GM21423 (cell line): ENCODE results near the gene MYPN.
"Not testable (repeated sequence)": the region's sequence is repeated elsewhere in the genome, so short reads cannot be mapped to it uniquely, and the experiment has no call there.

Source experiments
- ATAC-seq: cut with Tn5 transposase; IDR thresholded peaks from one replicate; pipeline ENCODE4 v1.9.1; 2021; ENCODE audit warnings: mild to moderate bottlenecking, moderate library complexity; ENCODE audit not compliant: unreplicated experiment

The MYPN gene

DNA sequence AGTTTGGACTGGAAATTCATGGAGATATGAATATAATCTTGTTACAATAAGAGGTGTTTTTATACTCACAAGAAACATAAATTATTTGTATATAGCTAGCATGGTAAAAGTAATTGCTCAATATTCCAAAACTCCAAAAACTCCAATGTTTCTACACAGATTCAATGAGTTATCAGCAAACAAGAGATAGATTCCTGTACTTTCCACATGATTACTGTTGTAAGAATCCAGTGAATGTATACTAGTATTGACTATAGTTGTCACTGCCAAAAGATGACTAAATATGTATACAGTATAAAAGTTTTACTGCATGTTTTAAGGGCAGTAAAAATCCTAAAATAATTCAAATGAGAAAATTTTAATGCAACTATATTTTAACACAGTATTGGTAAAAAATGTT, 111.9 kb downstream of the MYPN start:
- no peak for ATAC-seq

- no peak for ATAC-seq
Measured at GRCh38 chr10:68222391-68222790, 113.1 kb downstream of the MYPN start.

DNA sequence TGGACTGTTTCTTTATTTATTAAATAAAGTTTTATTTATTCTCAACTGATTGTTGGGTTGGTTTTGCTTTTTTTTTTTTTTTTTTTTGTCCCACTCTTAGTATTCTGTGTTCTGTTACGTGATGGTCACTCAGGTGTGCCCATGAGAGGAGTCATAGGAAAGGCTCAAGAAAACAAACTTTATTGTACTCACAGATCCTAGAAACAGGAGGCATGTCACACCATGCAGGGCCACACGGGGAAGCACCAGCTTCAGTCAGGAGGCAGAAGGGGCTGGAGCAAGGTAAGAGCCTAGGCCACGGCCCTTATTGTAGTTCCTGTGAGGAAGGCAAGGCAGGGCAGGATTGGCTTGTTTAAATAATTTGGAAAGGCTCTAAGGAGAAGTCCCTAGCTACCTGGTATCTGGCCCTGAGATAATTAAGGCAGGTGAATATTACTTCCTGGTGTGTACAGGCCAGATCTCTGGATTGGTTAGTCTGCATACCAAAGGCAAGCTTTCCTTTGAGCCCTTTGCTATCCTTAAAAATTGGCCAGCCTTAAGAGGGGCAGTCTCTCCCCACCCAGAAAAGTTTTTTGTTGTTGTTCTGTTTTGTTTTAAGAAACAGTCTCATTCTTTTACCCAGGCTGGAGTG, 114.4 kb downstream of the MYPN start:
- ATAC-seq: no peak

DNA sequence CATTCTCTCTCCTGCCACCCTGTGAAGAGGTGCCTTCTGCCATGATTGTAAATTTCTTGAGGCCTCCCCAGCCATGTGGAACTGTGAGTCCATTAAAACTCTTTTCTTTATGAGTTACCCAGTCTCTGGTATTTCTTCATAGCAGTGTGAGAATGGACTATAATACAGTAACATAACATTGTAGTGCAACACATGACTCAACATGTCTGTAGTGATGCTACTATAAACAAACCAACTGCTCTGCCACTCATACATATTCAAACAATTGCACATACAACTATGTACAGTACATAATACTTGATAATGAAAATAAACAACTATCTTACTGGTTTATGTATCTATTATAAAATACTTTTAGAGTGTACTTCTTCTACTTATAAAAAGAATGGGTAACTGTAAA, 115.5 kb downstream of the MYPN start:
- ATAC-seq: no peak

- no peak for ATAC-seq
Measured at GRCh38 chr10:68230268-68230667, 121.0 kb downstream of the MYPN start.

- ATAC-seq: peak; percentile 81
Measured at GRCh38 chr10:68231106-68231816, 122.0 kb downstream of the MYPN start.

DNA sequence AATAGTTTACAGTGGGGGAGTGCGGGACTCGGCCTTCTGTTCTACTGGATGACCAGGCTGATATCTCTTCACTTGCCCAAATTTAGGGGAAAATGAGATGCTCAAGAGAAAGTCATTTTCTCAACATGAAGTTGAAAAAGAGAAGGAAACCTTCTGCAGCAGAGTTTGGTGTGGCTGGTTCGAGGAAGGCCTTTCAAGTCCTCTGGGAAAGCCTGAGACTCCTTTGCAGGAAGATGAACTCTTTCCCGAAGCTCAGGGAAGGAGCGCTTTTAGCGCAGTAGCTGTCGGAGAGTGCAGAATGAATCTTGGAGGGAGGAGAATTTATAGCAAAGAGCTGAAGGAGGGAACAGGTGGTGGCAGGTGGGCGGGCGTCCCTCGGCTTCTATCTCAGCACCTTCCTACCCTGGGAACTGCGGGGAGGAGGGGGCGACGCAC, 122.5 kb downstream of the MYPN start, which contains the start of gene ATOH7:
Gene ATOH7, minus strand, starts transcription at position 297 of the 435 bp plus-strand sequence. CDS start 436 bp downstream, outside the sequence.
- ATAC-seq: no peak

GRCh38 chr10:68233046-68233445, 123.8 kb downstream of the MYPN start:
- ATAC-seq: no peak

DNA sequence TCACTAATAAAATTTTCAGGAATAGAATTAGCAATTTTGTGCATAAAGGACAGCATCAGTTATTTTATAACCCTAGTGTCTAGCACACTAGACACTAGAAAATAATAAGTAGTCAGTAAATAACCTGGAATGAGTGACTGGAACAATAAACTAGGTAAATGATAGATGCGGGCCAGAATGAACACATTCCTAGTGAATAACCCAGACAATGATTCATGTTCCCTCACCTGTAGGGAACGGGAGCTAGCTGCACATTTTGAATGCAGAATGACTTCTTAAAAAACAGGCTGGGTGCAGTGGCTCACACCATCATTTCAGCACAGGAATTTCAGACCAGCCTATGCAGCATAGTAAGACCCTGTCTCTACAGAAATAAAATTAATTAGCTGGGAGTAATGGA, 125.8 kb downstream of the MYPN start:
- no peak for ATAC-seq

GRCh38 chr10:68235581-68235980, 126.3 kb downstream of the MYPN start:
- ATAC-seq: no peak

DNA sequence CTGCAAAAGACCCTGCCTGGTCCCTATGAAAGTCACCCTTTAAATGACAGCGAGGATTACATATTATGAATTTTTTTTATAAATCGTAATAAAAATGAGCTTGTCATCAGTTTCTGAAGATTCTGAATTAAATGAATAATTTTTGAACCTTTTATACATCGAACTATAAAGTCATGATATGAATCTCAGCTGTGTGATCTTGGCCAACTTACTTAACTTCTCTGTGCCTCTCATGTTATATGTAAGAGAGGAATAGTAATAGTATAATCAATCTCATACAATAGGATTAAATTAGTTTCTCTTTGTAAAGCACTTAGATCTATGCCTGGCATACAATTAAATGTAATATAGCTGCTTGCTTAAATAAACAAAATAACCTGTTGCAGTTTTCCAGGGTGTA, 127.9 kb downstream of the MYPN start:
- no peak for ATAC-seq

DNA sequence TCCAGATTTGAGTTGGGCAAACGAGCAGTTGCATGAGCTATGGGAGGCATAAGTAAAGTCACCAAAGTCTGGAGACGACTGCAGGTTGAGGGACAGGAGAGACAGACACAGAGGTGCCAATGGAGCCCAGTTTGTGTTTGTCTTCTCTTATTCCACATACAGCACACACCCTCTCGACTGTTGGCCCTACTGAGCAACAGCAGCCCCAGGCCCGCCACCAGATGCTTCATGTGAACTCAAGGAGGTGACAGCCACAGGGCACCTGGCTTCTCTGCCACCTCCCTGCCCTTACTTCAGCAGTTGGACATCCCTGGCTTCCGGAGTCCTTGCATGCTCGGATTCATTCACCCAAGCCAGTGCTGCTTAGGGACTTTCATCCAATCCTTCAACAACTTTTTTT, 129.1 kb downstream of the MYPN start:
- no peak for ATAC-seq

DNA sequence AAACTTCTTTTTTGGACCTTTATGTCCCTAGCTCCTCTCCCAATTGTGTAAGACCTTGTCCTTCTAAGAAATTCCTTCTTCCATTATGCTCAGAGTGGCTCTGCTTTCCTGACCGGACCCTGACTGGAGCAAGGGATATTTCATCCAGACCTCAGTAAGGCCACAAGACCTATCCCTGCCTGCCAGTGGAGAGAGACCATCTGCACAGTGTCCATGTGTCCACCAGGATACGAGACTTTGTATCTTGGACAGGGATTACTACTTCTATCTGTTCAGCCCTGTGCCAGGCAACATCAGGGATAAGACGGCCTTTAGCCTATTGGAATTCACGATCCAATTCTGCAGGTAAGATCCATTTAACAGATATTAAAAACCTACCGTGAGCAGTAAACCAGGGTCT, 129.8 kb downstream of the MYPN start:
- no peak for ATAC-seq

DNA sequence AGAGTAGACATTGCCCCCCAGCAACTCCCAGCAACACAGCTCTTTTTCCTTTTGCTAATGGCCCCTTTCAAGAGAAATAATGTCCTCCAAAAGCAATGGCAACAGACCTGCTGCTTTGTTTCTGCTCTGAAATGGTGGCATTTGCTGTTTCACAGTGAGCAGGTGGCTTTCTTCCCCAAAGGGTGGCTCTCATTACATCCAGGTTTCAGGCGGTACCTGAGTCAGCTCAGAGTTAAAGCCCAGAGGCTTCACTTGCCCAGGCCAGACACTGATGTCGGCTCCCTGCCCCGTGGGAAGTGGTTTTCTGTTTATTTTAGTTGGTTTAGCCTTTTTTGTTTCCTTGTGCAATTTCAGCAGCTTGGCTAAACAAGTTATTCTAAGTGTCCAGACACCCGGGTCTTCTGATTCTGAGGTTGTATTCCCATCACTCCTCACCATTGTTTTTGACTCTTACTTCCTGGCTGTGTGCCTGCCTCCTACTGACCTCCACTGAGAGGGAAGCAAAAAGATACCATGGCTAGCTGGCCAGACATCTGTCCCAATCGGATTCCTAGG, 130.4 kb downstream of the MYPN start:
- no peak for ATAC-seq

- ATAC-seq: no peak
Measured at GRCh38 chr10:68242051-68242450, 132.8 kb downstream of the MYPN start.

GRCh38 chr10:68246397-68246796, 137.1 kb downstream of the MYPN start:
- ATAC-seq: not testable (repeated sequence)

DNA sequence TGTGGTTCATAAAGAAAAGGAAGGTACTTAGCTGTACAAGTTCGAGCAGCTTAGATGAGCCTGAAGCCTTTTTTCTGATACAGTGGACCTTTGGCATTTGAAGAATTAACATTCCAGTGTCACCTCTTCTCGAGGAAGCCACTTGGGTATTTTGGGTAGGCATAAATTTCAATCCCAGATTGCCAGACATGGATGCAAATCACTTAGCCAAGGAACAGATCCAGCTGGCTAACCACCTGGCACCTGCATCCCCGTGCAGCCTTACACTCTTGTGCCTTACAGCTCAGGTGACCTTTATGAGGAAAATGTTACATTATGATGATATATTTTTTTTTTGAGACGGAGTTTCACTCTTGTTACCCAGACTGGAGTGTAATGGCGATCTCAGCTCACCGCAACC, 138.6 kb downstream of the MYPN start:
- ATAC-seq: no peak

- no peak for ATAC-seq
Measured at GRCh38 chr10:68249297-68249696, 140.0 kb downstream of the MYPN start.

DNA sequence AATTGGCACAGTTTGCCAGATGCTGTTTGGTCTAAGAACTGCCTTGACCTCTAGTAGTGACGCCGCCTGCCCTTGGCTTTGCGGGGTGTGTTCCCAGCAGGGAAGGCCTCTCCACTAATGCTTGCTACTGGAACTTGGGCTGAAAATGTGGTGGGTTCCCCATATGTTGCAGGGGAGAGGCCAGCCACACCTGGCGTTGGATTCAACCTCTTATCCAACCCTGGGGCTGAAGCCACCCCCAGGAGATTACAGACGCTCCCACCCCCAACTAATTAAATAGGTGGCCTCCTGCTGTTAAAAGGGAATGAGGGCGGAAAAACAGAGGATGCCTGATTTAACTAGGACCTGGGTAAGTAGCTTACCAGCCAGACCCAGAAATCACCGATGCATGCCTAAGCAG, 141.9 kb downstream of the MYPN start:
- ATAC-seq: no peak

DNA sequence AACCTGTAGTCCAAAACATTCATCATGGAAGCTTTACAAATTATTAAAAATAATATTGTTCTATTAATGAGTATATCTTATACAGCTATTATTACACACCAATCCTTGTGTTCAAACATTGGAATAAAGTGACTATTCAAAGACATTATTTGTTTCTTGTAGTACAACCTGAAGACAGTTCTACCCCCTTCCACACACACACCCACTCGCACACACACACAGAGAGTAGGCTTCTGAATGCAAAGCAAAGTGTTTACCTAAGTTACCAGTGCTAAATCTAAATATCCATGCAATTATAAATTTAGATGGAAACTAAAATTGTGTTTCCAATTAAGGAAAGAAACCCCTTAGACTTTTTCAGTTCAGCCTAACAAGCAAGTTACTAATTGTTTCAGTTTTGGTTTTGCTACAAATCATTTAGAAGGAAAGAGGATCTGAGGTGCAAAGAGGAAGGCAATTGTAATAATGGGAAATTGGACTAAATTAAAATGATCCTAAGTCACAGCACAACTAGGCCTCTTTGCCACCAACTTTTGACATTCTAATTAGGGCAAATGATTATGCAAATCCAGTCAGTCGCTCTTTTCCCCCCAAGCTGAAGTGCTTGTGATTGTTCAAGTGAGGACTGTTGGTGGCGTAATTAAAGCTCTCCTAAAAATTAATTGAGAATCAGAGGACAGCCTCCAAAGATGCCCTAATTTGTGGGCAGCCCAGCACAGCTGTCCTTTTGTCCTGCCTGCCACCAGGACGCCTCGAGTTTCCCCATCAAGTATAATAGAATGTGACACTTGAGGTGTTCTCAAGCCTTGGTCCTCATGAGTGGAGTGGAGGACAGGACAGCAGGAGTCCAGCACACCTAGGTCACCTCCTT, 142.6 kb downstream of the MYPN start:
- peak; percentile 49 for ATAC-seq

- ATAC-seq: no peak
Measured at GRCh38 chr10:68253346-68253745, 144.1 kb downstream of the MYPN start.
